NT2/D1 (cell line): Measurements from ENCODE around the gene PTPRG.

Experiments used
- YY1 ChIP-seq: IDR thresholded peaks from 2 replicates; pipeline ENCODE4 v1.6.1; 2011; ENCODE audit not compliant: insufficient read length, insufficient read depth
- ZNF274 ChIP-seq: IDR thresholded peaks from 2 replicates; pipeline ENCODE4 v1.6.1; 2011; ENCODE audit warnings: mild to moderate bottlenecking, low read depth, low read length

DNA sequence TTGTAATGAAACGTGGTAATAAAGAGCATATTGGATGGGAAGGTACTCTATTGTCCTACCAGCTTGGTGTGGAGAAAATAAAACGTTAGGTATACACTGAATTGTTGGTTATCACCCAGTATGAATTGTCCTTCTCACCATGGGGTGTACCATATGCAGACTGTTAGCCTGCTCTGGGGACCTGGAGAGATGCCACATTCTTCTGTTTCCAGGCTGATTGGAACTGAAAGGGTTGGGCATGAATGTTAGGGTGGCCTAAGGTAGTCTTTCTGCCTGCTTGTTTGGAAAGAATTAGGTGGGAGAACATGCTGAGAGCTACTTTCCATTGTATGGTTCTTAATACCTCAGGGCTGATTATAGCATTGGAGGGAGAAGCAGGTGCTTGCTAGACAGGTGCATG, 340.6 kb downstream of the PTPRG start:
- TF ChIP-seq YY1: no peak
- no peak for TF ChIP-seq ZNF274
